SK-N-SH (cell line): Measurements from ENCODE around the gene ZFYVE27. TPM values are rescaled to one million over a fixed set of nuclear protein-coding genes. Genes with fewer than 3 reads are reported as not detected.

Experiments used
- CTCF ChIA-PET: fragments of 300-600, 350-600 bp; formaldehyde crosslinking; extraction: SDS; loops from one replicate; lab custom pipeline; 2021; lab: Yijun Ruan, JAX
- POLR2A ChIA-PET: fragments of 350-600 bp; sonication (Branson Sonifier 250); formaldehyde crosslinking; extraction: SDS; loops from one replicate; lab custom pipeline; 2020; ENCODE audit warnings: antibody characterized with exemption, inconsistent platforms; lab: Yijun Ruan, JAX
- DNase-seq: peaks from one replicate; pipeline ENCODE4 v3.0.0; 2012
- H2AFZ ChIP-seq: fragments of 200-600 bp; sonication (generic); 2 replicates; pipeline ENCODE4 v1.8.1; 2016; ENCODE audit warnings: antibody characterized with exemption, mild to moderate bottlenecking, low read depth
- H3F3A ChIP-seq: fragments of 200-600 bp; sonication (generic); replicated peaks from 2 replicates; pipeline ENCODE3; 2016; ENCODE audit warnings: antibody characterized with exemption, mild to moderate bottlenecking; ENCODE audit not compliant: insufficient read depth
- H3K27ac ChIP-seq, 2 experiments: fragments of 200-500 bp in 1 of 2; fragments of 200-600 bp in 1 of 2; sonication (Bioruptor generic) in 1 of 2; sonication (generic), shearing (Covaris generic) in 1 of 2; 2 replicates each; pipeline versions ENCODE4 v1.5.1 to v1.6.1; 2014 to 2016; ENCODE audit warnings: low read depth in 2 of 2, inconsistent platforms in 1 of 2, low read length in 1 of 2, mild to moderate bottlenecking in 1 of 2, mixed read lengths in 1 of 2
- H3K27me3 ChIP-seq: fragments of 200-600 bp; sonication (generic), shearing (Covaris generic); 2 replicates; pipeline ENCODE4 v1.6.1; 2016; ENCODE audit warnings: mixed run types; ENCODE audit not compliant: insufficient read depth
- H3K36me3 ChIP-seq, 2 experiments: fragments of 200-500 bp in 1 of 2; fragments of 200-600 bp in 1 of 2; sonication (Bioruptor generic) in 1 of 2; sonication (generic) in 1 of 2; replicated peaks in 1 of 2; 2 replicates each; pipeline versions ENCODE3 to v1.5.1; 2014 to 2016; ENCODE audit warnings: low read length in 1 of 2, mild to moderate bottlenecking in 1 of 2; ENCODE audit not compliant: insufficient read depth in 2 of 2, control insufficient read depth in 1 of 2
- H3K4me1 ChIP-seq, 2 experiments: fragments of 200-500 bp in 1 of 2; fragments of 200-600 bp in 1 of 2; sonication (Bioruptor generic) in 1 of 2; sonication (generic), shearing (Covaris generic) in 1 of 2; 2 replicates each; pipeline versions ENCODE4 v1.5.1 to v1.6.1; 2014 to 2016; ENCODE audit warnings: low read depth in 1 of 2, low read length in 1 of 2, mixed run types in 1 of 2; ENCODE audit not compliant: insufficient read depth in 2 of 2, control insufficient read depth in 1 of 2
- H3K4me2 ChIP-seq: fragments of 200-600 bp; sonication (generic), shearing (Covaris generic); 2 replicates; pipeline ENCODE4 v1.6.1; 2017; ENCODE audit warnings: mixed run types
- H3K4me3 ChIP-seq, 2 experiments: fragments of 200-500 bp in 1 of 2; fragments of 200-600 bp in 1 of 2; sonication (Bioruptor generic) in 1 of 2; sonication (generic), shearing (Covaris generic) in 1 of 2; 2 replicates each; pipeline versions ENCODE4 v1.5.1 to v1.8.1; 2014 to 2016; ENCODE audit warnings: low read depth in 2 of 2, inconsistent platforms in 1 of 2, low read length in 1 of 2, mild to moderate bottlenecking in 1 of 2, mixed read lengths in 1 of 2, moderate library complexity in 1 of 2
- H3K79me2 ChIP-seq: fragments of 200-600 bp; sonication (generic); 2 replicates; pipeline ENCODE4 v1.8.1; 2017; ENCODE audit warnings: mild to moderate bottlenecking; ENCODE audit not compliant: insufficient read depth
- H3K9ac ChIP-seq: fragments of 200-600 bp; sonication (generic); 2 replicates; pipeline ENCODE4 v1.6.1; 2017; ENCODE audit warnings: mixed run types
- H3K9me2 ChIP-seq: fragments of 200-600 bp; sonication (generic); 2 replicates; pipeline ENCODE4 v1.6.1; 2017; ENCODE audit warnings: mixed run types
- H3K9me3 ChIP-seq: fragments of 200-600 bp; sonication (generic); 2 replicates; pipeline ENCODE4 v1.6.1; 2017; ENCODE audit warnings: mixed run types, mild to moderate bottlenecking, moderate library complexity
- H4K20me1 ChIP-seq: fragments of 200-600 bp; sonication (generic); 2 replicates; pipeline ENCODE4 v1.6.1; 2017; ENCODE audit warnings: mild to moderate bottlenecking, mixed run types; ENCODE audit not compliant: insufficient read depth
- CTCF ChIP-seq: fragments of 200-600 bp; sonication (generic); IDR thresholded peaks from 2 replicates; pipeline ENCODE4 v1.6.1; 2017; ENCODE audit warnings: antibody characterized with exemption, mild to moderate bottlenecking, moderate library complexity
- ELF1 ChIP-seq: IDR thresholded peaks from 2 replicates; pipeline ENCODE4 v1.4.0; 2012
- EP300 ChIP-seq, 2 experiments: IDR thresholded peaks; 2 replicates each; pipeline versions ENCODE4 v1.4.0 to v1.6.1; 2012; ENCODE audit warnings: borderline replicate concordance in 1 of 2, low read depth in 1 of 2, low read length in 1 of 2
- FOXJ3 ChIP-seq: sonication (generic); formaldehyde crosslinking; IDR thresholded peaks from 2 replicates; pipeline ENCODE4 v1.5.1; 2020; ENCODE audit warnings: mild to moderate bottlenecking, missing genetic modification reagents
- FOXM1 ChIP-seq: IDR thresholded peaks from 2 replicates; pipeline ENCODE4 v1.4.0; 2012; ENCODE audit warnings: low read depth, mild to moderate bottlenecking
- MXI1 ChIP-seq: IDR thresholded peaks from 2 replicates; pipeline ENCODE4 v1.6.1; 2012; ENCODE audit warnings: mild to moderate bottlenecking, low read depth, low read length, improper control_type of control experiment
- NRF1 ChIP-seq: IDR thresholded peaks from 2 replicates; pipeline ENCODE4 v1.6.1; 2012; ENCODE audit warnings: low read depth, mild to moderate bottlenecking, low read length
- RAD21 ChIP-seq: IDR thresholded peaks from 2 replicates; pipeline ENCODE4 v1.6.1; 2012; ENCODE audit warnings: mild to moderate bottlenecking, low read length
- RCOR1 ChIP-seq: fragments of 150-350 bp; IDR thresholded peaks from 2 replicates; pipeline ENCODE4 v1.6.1; 2017; ENCODE audit warnings: antibody characterized with exemption, low read length
- RFX5 ChIP-seq: IDR thresholded peaks from 2 replicates; pipeline ENCODE4 v1.6.1; 2012; ENCODE audit warnings: mild to moderate bottlenecking, improper control_type of control experiment, low read length
- SMC3 ChIP-seq: IDR thresholded peaks from 2 replicates; pipeline ENCODE4 v1.6.1; 2012; ENCODE audit warnings: low read depth, low read length, improper control_type of control experiment
- TAF1 ChIP-seq: IDR thresholded peaks from 2 replicates; pipeline ENCODE4 v1.6.1; 2012; ENCODE audit warnings: low read depth, mild to moderate bottlenecking, low read length, moderate library complexity, borderline replicate concordance
- TCF12 ChIP-seq: IDR thresholded peaks from 2 replicates; pipeline ENCODE4 v1.4.0; 2012
- WGBS: methylation state at CpG from one replicate; pipeline ENCODE4 v1.1.6; 2017; ENCODE audit warnings: low lambda C conversion rate; 5-methylcytosine and 5-hydroxymethylcytosine counted together
- polyA plus RNA-seq, 3 experiments: library from polyadenylated mRNA; depleted of rRNA; stranded (reverse); fragments of >200 nt; gene quantifications; 2 replicates each; pipeline ENCODE4 v1.2.3, GENCODE V29; 2012
- TF ChIP-seq, protein P1 (sequence below): IDR thresholded peaks from 2 replicates; pipeline ENCODE4; 2012
- TF ChIP-seq, protein P2 (sequence below): fragments of 150-350 bp; IDR thresholded peaks from 2 replicates; pipeline ENCODE4 v1.6.1; 2016; ENCODE audit warnings: mild to moderate bottlenecking, low read depth, low read length

ZFYVE27 gene
- polyA plus RNA-seq, 1 of the 3 experiments (the other 2 are of a cell fraction) = 30.5 TPM

DNA sequence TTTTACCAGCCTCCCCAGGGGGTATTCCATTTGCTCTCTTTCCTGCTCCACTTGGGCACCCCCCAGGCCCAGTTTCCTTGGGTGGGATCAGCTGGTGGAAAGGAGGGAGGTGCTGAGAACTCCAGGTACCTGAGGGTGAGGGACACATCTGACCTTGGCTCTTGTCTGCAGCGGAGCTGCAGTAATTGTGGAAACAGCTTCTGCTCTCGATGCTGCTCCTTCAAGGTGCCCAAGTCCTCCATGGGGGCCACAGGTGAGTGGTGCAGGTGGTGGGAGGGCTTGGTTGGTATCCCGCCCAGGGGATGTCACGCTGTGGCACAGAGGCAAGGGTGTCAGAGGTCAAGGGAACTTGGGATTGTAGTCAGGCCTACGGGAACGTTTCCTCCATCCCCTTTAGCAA is 20.5 kb downstream of the ZFYVE27 start:
- H3K4me3 ChIP-seq = no peak overlapping the region
- no peaks in the 10 kb centered on the region for H3K9me3 ChIP-seq
- no peak overlapping the region for H3K4me2 ChIP-seq
- peaks cover 0 to 6% of the 10 kb centered on the region in 2 experiments; a peak in 1 of 4 replicates for H3K4me1 ChIP-seq
- ChIA-PET POLR2A (no interaction called here), CTCF (interaction anchor here (0.6 to 13.8 kb wide), 4 partner anchors 34 to 203 kb away, joined by 3 to 162 read pairs (median 6); no protein-coding TSS in a partner anchor)
- H3K9me2 ChIP-seq = no peaks in the 10 kb centered on the region
- 80% methylated on average over 5 of the region's 6 CpGs for WGBS
- no peaks in the 10 kb centered on the region for H3K79me2 ChIP-seq
- no peaks in the 10 kb centered on the region for H4K20me1 ChIP-seq
- no peak overlapping the region for H2AFZ ChIP-seq
- no peak overlapping the region for H3K27ac ChIP-seq
- TF ChIP-seq FOXJ3 (CRISPR knock-in tag) (no peak), TAF1 (no peak), NRF1 (no peak), RFX5 (no peak), TCF12 (no peak)
- peaks cover 23 to 76% of the 10 kb centered on the region in 2 experiments for H3K36me3 ChIP-seq
- H3K9ac ChIP-seq = no peak overlapping the region
- no peaks in the 10 kb centered on the region for H3F3A ChIP-seq
- H3K27me3 ChIP-seq = no peaks in the 10 kb centered on the region
- DNase-seq = no peak

DNA sequence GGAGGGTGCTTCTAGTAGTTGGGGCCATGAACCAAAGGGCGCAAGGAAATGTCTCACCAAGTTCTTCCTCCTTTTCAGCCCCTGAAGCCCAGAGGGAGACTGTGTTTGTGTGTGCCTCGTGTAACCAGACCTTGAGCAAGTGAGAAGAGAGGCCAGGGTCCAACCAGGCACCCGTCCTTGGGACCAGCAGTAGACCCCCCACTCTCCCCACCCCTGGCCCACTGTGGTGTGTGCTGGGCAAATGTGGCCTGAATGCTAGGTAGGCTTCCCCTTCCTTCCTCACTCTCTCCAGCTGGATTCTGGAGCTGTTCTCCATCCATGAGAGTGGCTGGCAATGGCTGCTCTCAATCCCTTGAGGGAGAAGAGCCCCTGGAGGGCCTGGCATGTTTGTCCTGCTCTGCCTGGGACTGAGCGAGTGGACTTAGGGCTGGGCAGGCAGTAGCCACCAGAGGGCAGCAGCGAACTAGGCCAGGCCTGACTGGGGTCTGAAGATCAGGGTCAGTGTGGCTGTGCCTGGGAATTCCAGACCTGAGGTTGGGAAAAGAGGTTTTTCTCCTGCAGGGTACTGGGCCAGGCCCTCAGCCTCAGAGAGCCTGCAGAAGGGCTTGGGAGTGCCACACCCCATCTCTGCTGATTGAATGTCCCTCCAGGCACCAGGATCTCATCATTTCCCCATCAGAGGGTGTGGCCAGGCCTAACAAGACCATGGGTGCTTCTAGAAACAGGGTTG is 22.4 kb downstream of the ZFYVE27 start:
- TF ChIP-seq, protein P1, sequence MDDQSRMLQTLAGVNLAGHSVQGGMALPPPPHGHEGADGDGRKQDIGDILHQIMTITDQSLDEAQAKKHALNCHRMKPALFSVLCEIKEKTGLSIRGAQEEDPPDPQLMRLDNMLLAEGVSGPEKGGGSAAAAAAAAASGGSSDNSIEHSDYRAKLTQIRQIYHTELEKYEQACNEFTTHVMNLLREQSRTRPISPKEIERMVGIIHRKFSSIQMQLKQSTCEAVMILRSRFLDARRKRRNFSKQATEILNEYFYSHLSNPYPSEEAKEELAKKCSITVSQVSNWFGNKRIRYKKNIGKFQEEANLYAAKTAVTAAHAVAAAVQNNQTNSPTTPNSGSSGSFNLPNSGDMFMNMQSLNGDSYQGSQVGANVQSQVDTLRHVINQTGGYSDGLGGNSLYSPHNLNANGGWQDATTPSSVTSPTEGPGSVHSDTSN = no peak
- TF ChIP-seq RAD21 (peak; percentile 93), FOXJ3 (CRISPR knock-in tag) (no peak), ELF1 (no peak), MXI1 (no peak), FOXM1 (no peak), EP300 (IDR thresholded peaks at IDR 0.05; ENCODE audit: borderline replicate concordance in 1 of 2, low read depth in 1 of 2, low read length in 1 of 2) (0 out of 4 replicates have a peak, but pooled peaks of 1 of the 2 experiments have one; percentile 11), RCOR1 (no peak), CTCF (peak; percentile 86), SMC3 (peak; percentile 87)
- TF ChIP-seq, protein P2, sequence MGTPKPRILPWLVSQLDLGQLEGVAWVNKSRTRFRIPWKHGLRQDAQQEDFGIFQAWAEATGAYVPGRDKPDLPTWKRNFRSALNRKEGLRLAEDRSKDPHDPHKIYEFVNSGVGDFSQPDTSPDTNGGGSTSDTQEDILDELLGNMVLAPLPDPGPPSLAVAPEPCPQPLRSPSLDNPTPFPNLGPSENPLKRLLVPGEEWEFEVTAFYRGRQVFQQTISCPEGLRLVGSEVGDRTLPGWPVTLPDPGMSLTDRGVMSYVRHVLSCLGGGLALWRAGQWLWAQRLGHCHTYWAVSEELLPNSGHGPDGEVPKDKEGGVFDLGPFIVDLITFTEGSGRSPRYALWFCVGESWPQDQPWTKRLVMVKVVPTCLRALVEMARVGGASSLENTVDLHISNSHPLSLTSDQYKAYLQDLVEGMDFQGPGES = no peak
- Histone ChIP-seq H2AFZ (no peak overlapping the region), H3K36me3 (peaks cover 11 to 62% of the 10 kb centered on the region in 2 experiments), H3K79me2 (no peaks in the 10 kb centered on the region), H3K27me3 (no peaks in the 10 kb centered on the region), H3K9me2 (no peaks in the 10 kb centered on the region), H3K27ac (peak overlapping the region in 1 of 2 experiments; percentile 2; a peak in 1 of 4 replicates), H3K4me1 (peaks cover 0 to 6% of the 10 kb centered on the region in 2 experiments; a peak in 1 of 4 replicates), H4K20me1 (no peaks in the 10 kb centered on the region), H3K9ac (no peak overlapping the region), H3F3A (no peaks in the 10 kb centered on the region), H3K4me3 (no peak overlapping the region; a peak in 1 of 4 replicates), H3K9me3 (no peaks in the 10 kb centered on the region), H3K4me2 (no peak overlapping the region)
- ChIA-PET CTCF (interaction anchor here (0.6 to 13.8 kb wide), 28 partner anchors 9 to 284 kb away, joined by 3 to 162 read pairs (median 5); partner anchors contain the start of genes GOLGA7B and SFRP5), POLR2A (no interaction called here)
- DNase-seq = peak; percentile 94
- 55% methylated on average over 3 of the region's 5 CpGs for WGBS
